ENCODE data around the gene FER. TPM values are rescaled to one million over a fixed set of nuclear protein-coding genes. Genes with fewer than 3 reads are reported as not detected.
"Not testable (repeated sequence)": the region's sequence is repeated elsewhere in the genome, so short reads cannot be mapped to it uniquely, and the experiment has no call there.

The FER gene
- total RNA-seq, 5 donors from 2014 or later (not counting 1 experiment from before 2014, with no cell fraction given) = 7.0 to 19.6 (median 10.4) TPM

GRCh38 chr5:108766916-108767315 is 19.2 kb downstream of the FER start:
- H3K36me3 Mint-ChIP-seq; DNase-seq; H3K27me3 ChIP-seq (replicated peaks in 1 of 2; ENCODE audit: control insufficient read depth in 2 of 2, extremely low read depth in 1 of 2, insufficient read depth in 2 of 2, low read length in 1 of 2); H3K27ac Mint-ChIP-seq; H3K4me1 ChIP-seq (ENCODE audit: control insufficient read depth in 1 of 2, extremely low read depth in 1 of 2, insufficient read depth in 2 of 2, low read length in 2 of 2); H3K9me3 ChIP-seq; H3K27ac ChIP-seq (ENCODE audit: low read length); H3K36me3 ChIP-seq (ENCODE audit: control insufficient read depth in 2 of 2, extremely low read depth in 1 of 2, insufficient read depth in 1 of 2, low read length in 1 of 2); CTCF ChIA-PET; H3K9me3 Mint-ChIP-seq; H3K4me3 Mint-ChIP-seq; H3K27me3 Mint-ChIP-seq; H3K4me3 ChIP-seq (ENCODE audit: control insufficient read depth in 1 of 2, extremely low read depth in 1 of 2, low read length in 1 of 2); ATAC-seq (replicated peaks in 1 of 4): not testable (repeated sequence)
- H3K4me1 Mint-ChIP-seq = peaks cover 15 to 24% (median 15%) of the 10 kb centered on the region in 3 donors
- POLR2A ChIA-PET = interaction anchor here in 1 of 2 donors (0.6 kb wide), 1 partner anchor 507 kb away, joined by 4 read pairs; no protein-coding TSS in a partner anchor
- WGBS (ENCODE audit: insufficient coverage) = 85% methylated on average over 4 of the region's 5 CpGs

- H3K27me3 ChIP-seq (replicated peaks in 1 of 2; ENCODE audit: control insufficient read depth in 2 of 2, extremely low read depth in 1 of 2, insufficient read depth in 2 of 2, low read length in 1 of 2) = no peaks in the 10 kb centered on the region
- DNase-seq = no peak
- H3K36me3 ChIP-seq (ENCODE audit: control insufficient read depth in 2 of 2, extremely low read depth in 1 of 2, insufficient read depth in 1 of 2, low read length in 1 of 2) = no peaks in the 10 kb centered on the region
- no peaks in the 10 kb centered on the region for H3K4me1 ChIP-seq (ENCODE audit: control insufficient read depth in 1 of 2, extremely low read depth in 1 of 2, insufficient read depth in 2 of 2, low read length in 2 of 2)
- H3K27ac ChIP-seq (ENCODE audit: low read length) = no peak overlapping the region
- Mint-ChIP-seq H3K27ac (peak overlapping the region; percentile 2 to 23), H3K4me1 (peaks cover 6 to 18% (median 8%) of the 10 kb centered on the region in 3 donors), H3K36me3 (peaks cover 13% of the 10 kb centered on the region), H3K27me3 (no peaks in the 10 kb centered on the region), H3K9me3 (peaks cover 4 to 10% (median 7%) of the 10 kb centered on the region in 3 donors), H3K4me3 (peak overlapping the region in 1 of 3 donors; percentile 5)
- 36% methylated on average over 1 of the region's 1 CpG for WGBS (ENCODE audit: insufficient coverage)
- H3K9me3 ChIP-seq = no peaks in the 10 kb centered on the region
- POLR2A ChIA-PET = no interaction called here
- ATAC-seq (replicated peaks in 1 of 4) = peak in 1 of 4 experiments; percentile 40
- no peak overlapping the region for H3K4me3 ChIP-seq (ENCODE audit: control insufficient read depth in 1 of 2, extremely low read depth in 1 of 2, low read length in 1 of 2)
- CTCF ChIA-PET = no interaction called here
Measured at GRCh38 chr5:108769352-108769751, 21.7 kb downstream of the FER start.

GRCh38 chr5:108772626-108773025 is 24.9 kb downstream of the FER start:
- Histone ChIP-seq H3K27me3 (replicated peaks in 1 of 2; ENCODE audit: control insufficient read depth in 2 of 2, extremely low read depth in 1 of 2, insufficient read depth in 2 of 2, low read length in 1 of 2) (no peaks in the 10 kb centered on the region), H3K9me3 (no peaks in the 10 kb centered on the region), H3K4me3 (ENCODE audit: control insufficient read depth in 1 of 2, extremely low read depth in 1 of 2, low read length in 1 of 2) (no peak overlapping the region), H3K27ac (ENCODE audit: low read length) (no peak overlapping the region), H3K4me1 (ENCODE audit: control insufficient read depth in 1 of 2, extremely low read depth in 1 of 2, insufficient read depth in 2 of 2, low read length in 2 of 2) (no peaks in the 10 kb centered on the region), H3K36me3 (ENCODE audit: control insufficient read depth in 2 of 2, extremely low read depth in 1 of 2, insufficient read depth in 1 of 2, low read length in 1 of 2) (no peaks in the 10 kb centered on the region)
- Mint-ChIP-seq H3K27ac (no peak overlapping the region), H3K4me3 (no peak overlapping the region), H3K27me3 (no peaks in the 10 kb centered on the region), H3K9me3 (peaks cover 8 to 14% (median 10%) of the 10 kb centered on the region in 3 donors), H3K4me1 (peaks cover 6 to 17% (median 8%) of the 10 kb centered on the region in 3 donors), H3K36me3 (peaks cover 19% of the 10 kb centered on the region)
- no CpG with 5 or more reads among the region's 1 CpG for WGBS (ENCODE audit: insufficient coverage)
- ChIA-PET CTCF (interaction anchor here in 1 of 2 donors (0.6 to 1.0 kb wide), 2 partner anchors 38 to 79 kb away, joined by 3 read pairs; no protein-coding TSS in a partner anchor), POLR2A (no interaction called here)
- DNase-seq (no peak), ATAC-seq (replicated peaks in 1 of 4) (no peak)

- Histone ChIP-seq H3K27me3 (replicated peaks in 1 of 2; ENCODE audit: control insufficient read depth in 2 of 2, extremely low read depth in 1 of 2, insufficient read depth in 2 of 2, low read length in 1 of 2) (no peaks in the 10 kb centered on the region), H3K36me3 (ENCODE audit: control insufficient read depth in 2 of 2, extremely low read depth in 1 of 2, insufficient read depth in 1 of 2, low read length in 1 of 2) (no peaks in the 10 kb centered on the region), H3K4me3 (ENCODE audit: control insufficient read depth in 1 of 2, extremely low read depth in 1 of 2, low read length in 1 of 2) (no peak overlapping the region), H3K27ac (ENCODE audit: low read length) (no peak overlapping the region), H3K9me3 (no peaks in the 10 kb centered on the region), H3K4me1 (ENCODE audit: control insufficient read depth in 1 of 2, extremely low read depth in 1 of 2, insufficient read depth in 2 of 2, low read length in 2 of 2) (no peaks in the 10 kb centered on the region)
- WGBS (ENCODE audit: insufficient coverage) = no CpG with 5 or more reads among the region's 2 CpGs
- Mint-ChIP-seq H3K9me3 (peaks cover 10 to 17% (median 11%) of the 10 kb centered on the region in 3 donors), H3K4me3 (no peak overlapping the region), H3K27me3 (no peaks in the 10 kb centered on the region), H3K27ac (no peak overlapping the region), H3K4me1 (peaks cover 6 to 19% (median 8%) of the 10 kb centered on the region in 3 donors), H3K36me3 (peaks cover 23% of the 10 kb centered on the region)
- DNase-seq (no peak), ATAC-seq (replicated peaks in 1 of 4) (no peak)
- CTCF ChIA-PET = interaction anchor here in 1 of 2 donors (0.6 to 1.0 kb wide), 2 partner anchors 39 to 79 kb away, joined by 3 read pairs; no protein-coding TSS in a partner anchor
- POLR2A ChIA-PET = interaction anchor here in 1 of 2 donors (0.6 kb wide), 1 partner anchor 42 kb away, joined by 3 read pairs; no protein-coding TSS in a partner anchor
Measured at GRCh38 chr5:108773330-108773729, 25.6 kb downstream of the FER start.

DNA sequence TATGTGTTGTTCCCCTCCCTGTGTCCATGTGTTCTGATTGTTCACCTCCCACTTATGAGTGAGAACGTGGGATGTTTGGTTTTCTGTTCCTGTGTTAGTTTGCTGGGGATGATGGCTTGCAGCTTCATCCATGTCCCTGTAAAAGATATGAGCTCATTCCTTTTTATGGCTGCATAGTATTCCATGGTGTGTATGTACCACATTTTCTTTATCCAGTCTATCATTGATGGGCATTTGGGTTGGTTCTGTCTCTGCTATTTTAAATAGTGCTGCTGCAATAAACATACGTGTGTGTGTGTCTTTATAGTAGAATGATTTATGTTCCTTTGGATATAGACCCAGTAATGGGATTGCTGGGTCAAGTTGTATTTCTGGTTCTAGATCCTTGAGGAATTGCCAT is 26.4 kb downstream of the FER start:
- ATAC-seq (replicated peaks in 1 of 4); H3K27me3 ChIP-seq (replicated peaks in 1 of 2; ENCODE audit: control insufficient read depth in 2 of 2, extremely low read depth in 1 of 2, insufficient read depth in 2 of 2, low read length in 1 of 2); H3K9me3 ChIP-seq; H3K36me3 ChIP-seq (ENCODE audit: control insufficient read depth in 2 of 2, extremely low read depth in 1 of 2, insufficient read depth in 1 of 2, low read length in 1 of 2); DNase-seq; H3K27me3 Mint-ChIP-seq; H3K4me3 ChIP-seq (ENCODE audit: control insufficient read depth in 1 of 2, extremely low read depth in 1 of 2, low read length in 1 of 2); H3K4me3 Mint-ChIP-seq; CTCF ChIA-PET; H3K4me1 ChIP-seq (ENCODE audit: control insufficient read depth in 1 of 2, extremely low read depth in 1 of 2, insufficient read depth in 2 of 2, low read length in 2 of 2); H3K27ac ChIP-seq (ENCODE audit: low read length); H3K27ac Mint-ChIP-seq: not testable (repeated sequence)
- Mint-ChIP-seq H3K9me3 (peaks cover 10 to 17% (median 14%) of the 10 kb centered on the region in 3 donors), H3K4me1 (peaks cover 5 to 17% (median 9%) of the 10 kb centered on the region in 3 donors), H3K36me3 (peaks cover 29% of the 10 kb centered on the region)
- POLR2A ChIA-PET = interaction anchor here in 1 of 2 donors (0.5 kb wide), 1 partner anchor 85 kb away, joined by 5 read pairs; no protein-coding TSS in a partner anchor
- no CpG with 5 or more reads among the region's 2 CpGs for WGBS (ENCODE audit: insufficient coverage)

DNA sequence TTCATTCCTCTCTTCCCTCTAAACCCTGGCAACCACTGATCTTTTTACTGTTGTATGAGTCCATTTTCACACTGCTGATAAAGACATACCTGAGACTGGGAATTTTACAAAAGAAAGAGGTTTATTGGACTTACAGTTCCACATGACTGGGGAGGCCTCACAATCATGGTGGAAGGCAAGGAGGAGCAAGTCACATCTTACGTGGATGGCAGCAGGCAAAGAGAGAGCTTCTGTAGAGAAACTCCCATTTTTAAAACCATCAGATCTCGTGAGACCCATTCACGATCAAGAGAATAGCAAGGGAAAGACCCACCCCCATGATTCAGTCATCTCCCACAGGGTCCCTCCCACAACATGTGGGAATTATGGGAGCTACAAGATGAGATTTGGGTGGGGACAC is 29.9 kb downstream of the FER start:
- H3K36me3 ChIP-seq (ENCODE audit: control insufficient read depth in 2 of 2, extremely low read depth in 1 of 2, insufficient read depth in 1 of 2, low read length in 1 of 2); DNase-seq; H3K9me3 ChIP-seq; H3K27me3 ChIP-seq (replicated peaks in 1 of 2; ENCODE audit: control insufficient read depth in 2 of 2, extremely low read depth in 1 of 2, insufficient read depth in 2 of 2, low read length in 1 of 2); H3K4me3 Mint-ChIP-seq; H3K4me3 ChIP-seq (ENCODE audit: control insufficient read depth in 1 of 2, extremely low read depth in 1 of 2, low read length in 1 of 2); ATAC-seq (replicated peaks in 1 of 4); H3K27ac ChIP-seq (ENCODE audit: low read length); POLR2A ChIA-PET; H3K27ac Mint-ChIP-seq; H3K4me1 ChIP-seq (ENCODE audit: control insufficient read depth in 1 of 2, extremely low read depth in 1 of 2, insufficient read depth in 2 of 2, low read length in 2 of 2); H3K27me3 Mint-ChIP-seq; CTCF ChIA-PET: not testable (repeated sequence)
- Mint-ChIP-seq H3K4me1 (peaks cover 9 to 26% (median 13%) of the 10 kb centered on the region in 3 donors), H3K9me3 (peaks cover 10 to 17% (median 15%) of the 10 kb centered on the region in 3 donors), H3K36me3 (peaks cover 30% of the 10 kb centered on the region)
- WGBS (ENCODE audit: insufficient coverage) = no CpG with 5 or more reads among the region's 3 CpGs

Data from T-cell (primary cell).